ENCODE measurements around the gene MIOX.
A peak's percentile ranks its signal among the peaks of the same experiment; 100 is the strongest.

The MIOX gene

GRCh38 chr22:50498322-50498890, 11.7 kb downstream of the MIOX start:
- H3K79me2 ChIP-seq (ENCODE audit: control insufficient read depth, low read length), result no peaks in the 10 kb centered on the region
- H3K4me2 ChIP-seq (ENCODE audit: low read length), result peak overlapping the region; percentile 78
- peak; percentile 89 for TF ChIP-seq CTCF (IDR thresholded peaks at IDR 0.05; ENCODE audit: low read depth, low read length, poor library complexity, severe bottlenecking)
- no peak for TF ChIP-seq EZH2phosphoT487 (IDR thresholded peaks at IDR 0.05; ENCODE audit: borderline replicate concordance, low read length)
- H3K4me1 ChIP-seq (ENCODE audit: control insufficient read depth, low read length), result peaks cover 31% of the 10 kb centered on the region
- H3K4me3 ChIP-seq (ENCODE audit: low read length), result peak overlapping the region; percentile 58
- no peaks in the 10 kb centered on the region for H3K9me2 ChIP-seq (replicated peaks; ENCODE audit: control insufficient read depth, low read length)
- H3K27me3 ChIP-seq (ENCODE audit: control insufficient read depth, low read length), result no peaks in the 10 kb centered on the region
- H3K27ac ChIP-seq (ENCODE audit: low read depth, low read length), result peak overlapping the region; percentile 18
- H3K36me3 ChIP-seq (ENCODE audit: control insufficient read depth, low read length), result peaks cover 6% of the 10 kb centered on the region; the same call in 1 of the 2 replicates
- no peaks in the 10 kb centered on the region for H4K20me1 ChIP-seq (ENCODE audit: control insufficient read depth, insufficient read depth, low read depth, low read length)
- no peaks in the 10 kb centered on the region for H3K9me3 ChIP-seq (ENCODE audit: control insufficient read depth, insufficient read depth, low read length)
- H3F3A ChIP-seq (ENCODE audit: control insufficient read depth, insufficient read depth), result peaks cover 3% of the 10 kb centered on the region

GRCh38 chr22:50500452-50500851, 13.8 kb downstream of the MIOX start:
- no peak overlapping the region for H3K4me3 ChIP-seq (ENCODE audit: low read length)
- peaks cover 31% of the 10 kb centered on the region for H3K4me1 ChIP-seq (ENCODE audit: control insufficient read depth, low read length)
- peaks cover 18% of the 10 kb centered on the region for H3K36me3 ChIP-seq (ENCODE audit: control insufficient read depth, low read length)
- TF ChIP-seq CTCF (IDR thresholded peaks at IDR 0.05; ENCODE audit: low read depth, low read length, poor library complexity, severe bottlenecking) (no peak), EZH2phosphoT487 (IDR thresholded peaks at IDR 0.05; ENCODE audit: borderline replicate concordance, low read length) (no peak)
- H3K27me3 ChIP-seq (ENCODE audit: control insufficient read depth, low read length), result no peaks in the 10 kb centered on the region
- H3K9me2 ChIP-seq (replicated peaks; ENCODE audit: control insufficient read depth, low read length), result no peaks in the 10 kb centered on the region
- no peak overlapping the region for H3K4me2 ChIP-seq (ENCODE audit: low read length)
- H3F3A ChIP-seq (ENCODE audit: control insufficient read depth, insufficient read depth), result peaks cover 3% of the 10 kb centered on the region
- peaks cover 8% of the 10 kb centered on the region; the same call in 1 of the 2 replicates for H3K79me2 ChIP-seq (ENCODE audit: control insufficient read depth, low read length)
- H3K27ac ChIP-seq (ENCODE audit: low read depth, low read length), result no peak overlapping the region
- no peaks in the 10 kb centered on the region for H3K9me3 ChIP-seq (ENCODE audit: control insufficient read depth, insufficient read depth, low read length)
- H4K20me1 ChIP-seq (ENCODE audit: control insufficient read depth, insufficient read depth, low read depth, low read length), result no peaks in the 10 kb centered on the region

GRCh38 chr22:50502096-50502495, 15.4 kb downstream of the MIOX start:
- Histone ChIP-seq H3K9me3 (ENCODE audit: control insufficient read depth, insufficient read depth, low read length) (no peaks in the 10 kb centered on the region), H3K4me2 (ENCODE audit: low read length) (no peak overlapping the region), H3K9me2 (replicated peaks; ENCODE audit: control insufficient read depth, low read length) (no peaks in the 10 kb centered on the region), H3K27ac (ENCODE audit: low read depth, low read length) (no peak overlapping the region), H3K79me2 (ENCODE audit: control insufficient read depth, low read length) (peaks cover 24% of the 10 kb centered on the region), H3K4me3 (ENCODE audit: low read length) (no peak overlapping the region), H3K4me1 (ENCODE audit: control insufficient read depth, low read length) (peaks cover 34% of the 10 kb centered on the region), H3K27me3 (ENCODE audit: control insufficient read depth, low read length) (no peaks in the 10 kb centered on the region), H3F3A (ENCODE audit: control insufficient read depth, insufficient read depth) (peaks cover 3% of the 10 kb centered on the region), H4K20me1 (ENCODE audit: control insufficient read depth, insufficient read depth, low read depth, low read length) (no peaks in the 10 kb centered on the region), H3K36me3 (ENCODE audit: control insufficient read depth, low read length) (peaks cover 32% of the 10 kb centered on the region)
- TF ChIP-seq CTCF (IDR thresholded peaks at IDR 0.05; ENCODE audit: low read depth, low read length, poor library complexity, severe bottlenecking) (no peak), EZH2phosphoT487 (IDR thresholded peaks at IDR 0.05; ENCODE audit: borderline replicate concordance, low read length) (no peak)
